ENCODE results near the gene HMGN1. TPM values are rescaled to one million over a fixed set of nuclear protein-coding genes. Genes with fewer than 3 reads are reported as not detected.

The HMGN1 gene
- total RNA-seq, 1 experiment from 2014 or later: 516 TPM

GRCh38 chr21:39347537-39347936 is 1.4 kb downstream of the HMGN1 start:
- H4K5ac ChIP-seq (ENCODE audit: insufficient read length, low read depth, low read length): no peak overlapping the region
- no peak overlapping the region for H3K27ac ChIP-seq (ENCODE audit: insufficient read length, low read depth, low read length)
- no peak overlapping the region for H2AK5ac ChIP-seq (ENCODE audit: insufficient read length, low read length)
- no peak overlapping the region for H4K91ac ChIP-seq (ENCODE audit: insufficient read length, low read depth, low read length)
- peaks cover 37 to 52% (median 51%) of the 10 kb centered on the region in 3 experiments; a peak in 6 of 7 replicates for H3K36me3 Mint-ChIP-seq (ENCODE audit: insufficient read depth in 1 of 3, low read depth in 3 of 3)
- no peak overlapping the region for H2BK5ac ChIP-seq (ENCODE audit: insufficient read length, low read length)
- peak overlapping the region; percentile 99 for H3K9ac ChIP-seq (ENCODE audit: extremely low read depth, insufficient read length, low read length)
- no peaks in the 10 kb centered on the region for H3K27me3 Mint-ChIP-seq (ENCODE audit: low read depth)
- no peak overlapping the region for H4K8ac ChIP-seq (replicated peaks; ENCODE audit: insufficient read length, low read depth, low read length)
- no peak overlapping the region for H2BK20ac ChIP-seq (ENCODE audit: low read depth, low read length, poor library complexity, severe bottlenecking)
- H3K56ac ChIP-seq (ENCODE audit: insufficient read length, low read depth, low read length): no peak overlapping the region
- H3K4me1 Mint-ChIP-seq: peaks cover 40 to 47% of the 10 kb centered on the region in 2 experiments
- no peaks in the 10 kb centered on the region for H4K20me1 ChIP-seq (ENCODE audit: control insufficient read depth, insufficient read depth, insufficient read length)
- DNase-seq: no peak
- WGBS (ENCODE audit: extremely low coverage, insufficient read length, low lambda C conversion rate): no CpG with 5 or more reads among the region's 10 CpGs
- TF ChIP-seq, protein P1, sequence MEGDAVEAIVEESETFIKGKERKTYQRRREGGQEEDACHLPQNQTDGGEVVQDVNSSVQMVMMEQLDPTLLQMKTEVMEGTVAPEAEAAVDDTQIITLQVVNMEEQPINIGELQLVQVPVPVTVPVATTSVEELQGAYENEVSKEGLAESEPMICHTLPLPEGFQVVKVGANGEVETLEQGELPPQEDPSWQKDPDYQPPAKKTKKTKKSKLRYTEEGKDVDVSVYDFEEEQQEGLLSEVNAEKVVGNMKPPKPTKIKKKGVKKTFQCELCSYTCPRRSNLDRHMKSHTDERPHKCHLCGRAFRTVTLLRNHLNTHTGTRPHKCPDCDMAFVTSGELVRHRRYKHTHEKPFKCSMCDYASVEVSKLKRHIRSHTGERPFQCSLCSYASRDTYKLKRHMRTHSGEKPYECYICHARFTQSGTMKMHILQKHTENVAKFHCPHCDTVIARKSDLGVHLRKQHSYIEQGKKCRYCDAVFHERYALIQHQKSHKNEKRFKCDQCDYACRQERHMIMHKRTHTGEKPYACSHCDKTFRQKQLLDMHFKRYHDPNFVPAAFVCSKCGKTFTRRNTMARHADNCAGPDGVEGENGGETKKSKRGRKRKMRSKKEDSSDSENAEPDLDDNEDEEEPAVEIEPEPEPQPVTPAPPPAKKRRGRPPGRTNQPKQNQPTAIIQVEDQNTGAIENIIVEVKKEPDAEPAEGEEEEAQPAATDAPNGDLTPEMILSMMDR (conservative IDR thresholded peaks at IDR 0.05): no peak
- H2AFZ ChIP-seq (ENCODE audit: low read length): no peak overlapping the region
- H2BK120ac ChIP-seq (ENCODE audit: low read depth, low read length, poor library complexity, severe bottlenecking): no peak overlapping the region
- peak overlapping the region in 2 of 3 experiments; percentile 17 to 96; a peak in 4 of 7 replicates for H3K27ac Mint-ChIP-seq
- H3K9me3 ChIP-seq (ENCODE audit: control insufficient read depth, low read depth, low read length): no peaks in the 10 kb centered on the region
- no peak overlapping the region for H3K14ac ChIP-seq (ENCODE audit: insufficient read depth, low read length)
- peak overlapping the region; percentile 89 for H3K4me2 ChIP-seq (ENCODE audit: insufficient read depth, insufficient read length, low read length)
- H3K23me2 ChIP-seq (ENCODE audit: insufficient read length, low read depth, low read length, poor library complexity, severe bottlenecking): peaks cover 4% of the 10 kb centered on the region
- no peak overlapping the region for H2BK12ac ChIP-seq (ENCODE audit: insufficient read length, low read depth, low read length)
- no peak overlapping the region for H3K4ac ChIP-seq (ENCODE audit: low read depth, low read length)
- H3K79me1 ChIP-seq (ENCODE audit: insufficient read depth, low read depth, low read length, poor library complexity, severe bottlenecking): no peaks in the 10 kb centered on the region
- H3K18ac ChIP-seq (ENCODE audit: insufficient read length, low read depth, low read length): no peak overlapping the region
- H3K4me3 Mint-ChIP-seq: peak overlapping the region; percentile 83 to 90
- H3K4me1 ChIP-seq (ENCODE audit: insufficient read depth, low read length): peaks cover 8% of the 10 kb centered on the region; the same call in 1 of the 2 replicates
- H2BK15ac ChIP-seq (ENCODE audit: low read depth, low read length): no peak overlapping the region
- H3K79me2 ChIP-seq (ENCODE audit: insufficient read depth, low read length): peaks cover 14% of the 10 kb centered on the region
- H3K9me3 Mint-ChIP-seq: no peaks in the 10 kb centered on the region; a peak in 1 of 5 replicates
- H3K23ac ChIP-seq (ENCODE audit: insufficient read length, low read depth, low read length): no peak overlapping the region
- H3T11ph ChIP-seq (ENCODE audit: low read length): no peak overlapping the region
- H3K27me3 ChIP-seq (ENCODE audit: insufficient read depth, low read length): no peaks in the 10 kb centered on the region

Data from H9 (cell line).